GM12878 (cell line): ENCODE results near the gene IRS1. TPM values are rescaled to one million over a fixed set of nuclear protein-coding genes. Genes with fewer than 3 reads are reported as not detected.

Source experiments
- ATAC-seq: fragments of 200-7000 bp; cut with Tn5 transposase; 3 replicates; pipeline ENCODE4 v1.9.1; 2020; ENCODE audit warnings: mild to moderate bottlenecking, moderate library complexity
- BruUV-seq: library from RNA; stranded (reverse); fragments of 400-500 nt; replicated peaks from 2 replicates; lab custom pipeline; 2021; lab: Mats Ljungman, UMichigan
- CTCF ChIA-PET: fragments of 300-600 bp; sonication (Branson Sonifier 250); formaldehyde crosslinking; extraction: SDS; loops from one replicate; lab custom pipeline; 2021; ENCODE audit warnings: inconsistent platforms; lab: Yijun Ruan, JAX
- POLR2A ChIA-PET: fragments of 350-600 bp; formaldehyde crosslinking; extraction: SDS; loops from one replicate; lab custom pipeline; 2021; ENCODE audit warnings: inconsistent platforms; lab: Charles Lee
- RAD21 ChIA-PET: fragments of 300-600 bp; sonication (Branson Sonifier 250); formaldehyde crosslinking; loops from one replicate; lab custom pipeline; 2023; ENCODE audit warnings: antibody characterized with exemption; ENCODE audit not compliant: unreplicated experiment; lab: Charles Lee
- SMC1A ChIA-PET: fragments of 300-600 bp; sonication (Branson Sonifier 250); formaldehyde crosslinking; loops from one replicate; lab custom pipeline; 2023; ENCODE audit not compliant: unreplicated experiment, uncharacterized antibody; lab: Charles Lee
- DNase-seq: peaks from one replicate; pipeline ENCODE4 v3.0.0-alpha.2; 2011; ENCODE audit warnings: low read depth, low spot score
- FAIRE-seq: peaks from 3 replicates; lab custom pipeline; 2011; peaks lifted over from hg19 to GRCh38; lab: Jason Lieb, UNC
- H2AFZ ChIP-seq: 2 replicates; pipeline ENCODE4 v1.6.0; 2011; ENCODE audit warnings: low read depth, low read length, control low read depth; ENCODE audit not compliant: control insufficient read depth
- H3K27ac ChIP-seq: 2 replicates; pipeline ENCODE4 v1.5.1; 2011; ENCODE audit warnings: control low read depth; ENCODE audit not compliant: control insufficient read depth, insufficient read depth
- H3K27me3 ChIP-seq, 2 experiments: replicated peaks in 1 of 2; 2 replicates each; pipeline versions ENCODE4 v1.6.0 to v1.6.1; 2011; ENCODE audit warnings: low read length in 1 of 2; ENCODE audit not compliant: control insufficient read depth in 2 of 2, insufficient read depth in 2 of 2
- H3K36me3 ChIP-seq, 2 experiments: 2 replicates each; pipeline ENCODE4 v1.5.1; 2011; ENCODE audit warnings: low read length in 1 of 2; ENCODE audit not compliant: control insufficient read depth in 2 of 2, insufficient read depth in 2 of 2
- H3K4me1 ChIP-seq: 2 replicates; pipeline ENCODE4 v1.6.1; 2011; ENCODE audit warnings: mild to moderate bottlenecking, low read length, moderate library complexity, mixed read lengths; ENCODE audit not compliant: control insufficient read depth, insufficient read depth
- H3K4me2 ChIP-seq: 2 replicates; pipeline ENCODE4 v1.6.0; 2011; ENCODE audit warnings: control low read depth; ENCODE audit not compliant: control insufficient read depth, insufficient read depth
- H3K4me3 ChIP-seq: fragments of 200-600 bp; sonication (generic); 2 replicates; pipeline ENCODE4 v1.5.1; 2016
- H3K79me2 ChIP-seq: 2 replicates; pipeline ENCODE4 v1.6.0; 2011; ENCODE audit warnings: low read length; ENCODE audit not compliant: control insufficient read depth, insufficient read depth
- H3K9ac ChIP-seq: 2 replicates; pipeline ENCODE4 v1.8.0; 2011; ENCODE audit warnings: low read length, control low read depth, mixed read lengths; ENCODE audit not compliant: control insufficient read depth, insufficient read depth
- H3K9me3 ChIP-seq: replicated peaks from 3 replicates; pipeline ENCODE4 v1.5.1; 2011; ENCODE audit warnings: mild to moderate bottlenecking, low read length; ENCODE audit not compliant: control insufficient read depth, insufficient read depth
- H4K20me1 ChIP-seq: 2 replicates; pipeline ENCODE4 v1.6.0; 2011; ENCODE audit not compliant: control insufficient read depth, insufficient read depth
- ATF2 ChIP-seq: IDR thresholded peaks from 2 replicates; pipeline ENCODE4 v1.6.1; 2012; ENCODE audit warnings: low read length, inconsistent platforms
- BHLHE40 ChIP-seq, 2 experiments: fragments of 450-650 bp in 1 of 2; IDR thresholded peaks; 2 replicates each; pipeline ENCODE4 v1.6.1; 2011 to 2017; ENCODE audit warnings: low read depth in 2 of 2, borderline replicate concordance in 1 of 2, improper control_type of control experiment in 1 of 2, low read length in 1 of 2, mild to moderate bottlenecking in 1 of 2
- CREB1 ChIP-seq: IDR thresholded peaks from 2 replicates; pipeline ENCODE4 v1.6.1; 2012; ENCODE audit warnings: low read depth, mild to moderate bottlenecking, inconsistent platforms
- CTCF ChIP-seq, 3 experiments: IDR thresholded peaks in 2 of 3; conservative IDR thresholded peaks in 1 of 3; 2 replicates each; pipeline ENCODE4 v1.5.1; 2011; ENCODE audit warnings: low read depth in 3 of 3, low read length in 3 of 3, mild to moderate bottlenecking in 3 of 3, control low read depth in 2 of 3, moderate library complexity in 2 of 3, inconsistent platforms in 1 of 3, mixed read lengths in 1 of 3; ENCODE audit not compliant: control insufficient read depth in 2 of 3, insufficient read depth in 1 of 3; ENCODE audit errors: extremely low read depth in 1 of 3
- EGR1 ChIP-seq, 2 experiments: IDR thresholded peaks; 1 replicate in 1 of 2; 2 replicates in 1 of 2; pipeline ENCODE4 v1.6.1; 2011 to 2012; ENCODE audit warnings: low read depth in 2 of 2, low read length in 2 of 2, borderline replicate concordance in 1 of 2, mild to moderate bottlenecking in 1 of 2, moderate library complexity in 1 of 2
- NBN ChIP-seq: fragments of 450-650 bp; IDR thresholded peaks from 2 replicates; pipeline ENCODE4 v1.6.1; 2016
- RCOR1 ChIP-seq: conservative IDR thresholded peaks from 2 replicates; pipeline ENCODE4 v1.6.1; 2012; ENCODE audit warnings: low read depth, low read length, improper control_type of control experiment
- RUNX3 ChIP-seq: IDR thresholded peaks from 2 replicates; pipeline ENCODE4 v1.6.1; 2012; ENCODE audit warnings: low read length, inconsistent platforms
- SIN3A ChIP-seq: IDR thresholded peaks from 2 replicates; pipeline ENCODE4 v1.6.1; 2012; ENCODE audit warnings: low read depth, low read length, improper control_type of control experiment
- SMC3 ChIP-seq: IDR thresholded peaks from 2 replicates; pipeline ENCODE4 v1.6.1; 2011; ENCODE audit warnings: low read length, improper control_type of control experiment, borderline replicate concordance
- WGBS: methylation state at CpG from one replicate; pipeline ENCODE4 v1.1.6; 2016; ENCODE audit warnings: low lambda C conversion rate; ENCODE audit not compliant: insufficient replicate concordance, insufficient coverage; ENCODE audit errors: missing lambda C conversion rate; 5-methylcytosine and 5-hydroxymethylcytosine counted together
- in situ Hi-C: fragments of 300-500 bp; cut with MboI; formaldehyde crosslinking; loops from 9 replicates; pipeline ENCODE4 v1.14.3; 2018; ENCODE audit warnings: mixed read lengths
- intact Hi-C: fragments of 100-400 bp; cut with micrococcal nuclease; formaldehyde crosslinking; loops from one replicate; pipeline ENCODE4 v1.14.2; 2022; ENCODE audit not compliant: unreplicated experiment
- polyA plus RNA-seq, 11 experiments: library from polyadenylated mRNA; depleted of rRNA in 4 of 11; unstranded in 6 of 11; stranded (reverse) in 5 of 11; fragments of >200 nt; fragmentation: Nextera tagmentation in 4 of 11; fragmentation: Illumina TruSeq in 1 of 11; extraction: Ambion mirVana in 4 of 11; extraction: Trizol in 1 of 11; gene quantifications; 1 replicate in 1 of 11; 2 replicates in 10 of 11; pipeline versions ENCODE4 v1.2.1 to v1.2.3, GENCODE V29; 2011 to 2016; ENCODE audit warnings: inconsistent platforms in 2 of 11, missing spikeins in 2 of 11, low read depth in 1 of 11
- total RNA-seq, 4 experiments: library from RNA; depleted of rRNA in 3 of 4; stranded (reverse); fragments of >200 nt in 3 of 4; fragmentation: Illumina TruSeq in 1 of 4; extraction: Trizol in 1 of 4; gene quantifications; 2 replicates each; pipeline versions ENCODE4 v1.2.1 to v1.2.3, GENCODE V29; 2013 to 2021

IRS1 gene
- total and polyA plus RNA-seq, 10 of the 15 experiments (the other 5 are each of a cell fraction or from before 2014, with no cell fraction given): 0.03 to 1.7 (median 0.34) TPM

- FAIRE-seq (peak; percentile 18), DNase-seq (no peak), ATAC-seq (no peak)
- H3K9me3 ChIP-seq: no peaks in the 10 kb centered on the region
- peak overlapping the region; percentile 83 for H2AFZ ChIP-seq
- H3K4me3 ChIP-seq: peak overlapping the region; percentile 93
- no peaks in the 10 kb centered on the region for H3K36me3 ChIP-seq
- SMC1A ChIA-PET: interaction anchor here (0.8 to 1.4 kb wide), 3 partner anchors 353 to 911 kb away, joined by 3 read pairs; no protein-coding TSS in a partner anchor
- peaks cover 8% of the 10 kb centered on the region for H3K4me1 ChIP-seq
- POLR2A ChIA-PET: interaction anchor here (0.7 to 1.0 kb wide), 2 partner anchors 40 to 125 kb away, joined by 3 to 4 read pairs; no protein-coding TSS in a partner anchor
- intact Hi-C loops (loop anchor here (2.0 to 10.0 kb wide), 4 partner anchors 27 to 583 kb away; no protein-coding TSS in a partner anchor), in situ Hi-C loops (loop anchor here (5.0 to 10.0 kb wide), 3 partner anchors 575 to 1133 kb away; no protein-coding TSS in a partner anchor)
- WGBS: 1% methylated on average over 27 of the region's 39 CpGs
- RAD21 ChIA-PET: interaction anchor here (0.6 to 2.4 kb wide), 7 partner anchors 101 to 911 kb away, joined by 3 to 12 read pairs (median 3); no protein-coding TSS in a partner anchor
- no peaks in the 10 kb centered on the region for H3K27me3 ChIP-seq
- H3K79me2 ChIP-seq: no peaks in the 10 kb centered on the region
- TF ChIP-seq SMC3: 0 out of 2 replicates have a peak, but pooled peaks have one; percentile 5
- peak in 1 of 3 experiments; percentile 27; a peak in 1 of 6 replicates for TF ChIP-seq CTCF (IDR thresholded peaks at IDR 0.05 in 2 of 3, conservative IDR thresholded peaks at IDR 0.05 in 1 of 3; ENCODE audit: control insufficient read depth in 2 of 3, extremely low read depth in 1 of 3, insufficient read depth in 1 of 3, low read depth in 3 of 3, low read length in 3 of 3)
- TF ChIP-seq EGR1 (IDR thresholded peaks at IDR 0.05; ENCODE audit: borderline replicate concordance in 1 of 2, low read depth in 2 of 2, low read length in 2 of 2): 0 out of 3 replicates have a peak, but pooled peaks of 1 of the 2 experiments have one; percentile 59
- no peak for TF ChIP-seq CREB1
- peak in 1 of 2 experiments; percentile 13; a peak in 1 of 4 replicates for TF ChIP-seq BHLHE40 (IDR thresholded peaks at IDR 0.05; ENCODE audit: borderline replicate concordance in 1 of 2, low read depth in 2 of 2, low read length in 1 of 2)
- 0 out of 2 replicates have a peak, but pooled peaks have one; percentile 16 for TF ChIP-seq RUNX3
- TF ChIP-seq NBN: no peak
- TF ChIP-seq SIN3A: no peak
- no peak for TF ChIP-seq RCOR1
- no peak for TF ChIP-seq ATF2
- peak overlapping the region; percentile 52 for H3K9ac ChIP-seq
- CTCF ChIA-PET: interaction anchor here (0.5 to 6.3 kb wide), 21 partner anchors 9 to 1657 kb away, joined by 3 to 80 read pairs (median 3); no protein-coding TSS in a partner anchor
- H4K20me1 ChIP-seq: no peaks in the 10 kb centered on the region
- no TSS peak for BruUV-seq
- H3K27ac ChIP-seq: no peak overlapping the region
- peak overlapping the region; percentile 99 for H3K4me2 ChIP-seq
Measured at GRCh38 chr2:226799976-226800940, 638 bp upstream of the IRS1 start.
